IMR-90 (cell line): ENCODE data around the gene CEP295NL. TPM values are rescaled to one million over a fixed set of nuclear protein-coding genes. Genes with fewer than 3 reads are reported as not detected.

ENCODE experiments used
- ATAC-seq: fragments of 200-7000 bp; cut with Tn5 transposase; 2 replicates; pipeline ENCODE4 v1.9.1; 2020; ENCODE audit warnings: low read depth, mild to moderate bottlenecking, moderate library complexity
- BruUV-seq: library from RNA; stranded (reverse); fragments of 400-500 nt; replicated peaks from 2 replicates; lab custom pipeline; 2021; lab: Mats Ljungman, UMichigan
- CTCF ChIA-PET: fragments of 300-600 bp; formaldehyde crosslinking; extraction: SDS; loops from one replicate; lab custom pipeline; 2021; ENCODE audit warnings: antibody characterized with exemption; lab: Yijun Ruan, JAX
- POLR2A ChIA-PET: fragments of 300-600 bp; sonication (Branson Sonifier 250); formaldehyde crosslinking; loops from one replicate; lab custom pipeline; 2022; ENCODE audit warnings: antibody characterized with exemption; ENCODE audit not compliant: unreplicated experiment; lab: Charles Lee
- DNase-seq: peaks from one replicate; pipeline ENCODE4 v3.0.0; 2013
- H2AFZ ChIP-seq: replicated peaks from 2 replicates; pipeline ENCODE3; 2013; ENCODE audit warnings: low read length, mild to moderate bottlenecking; ENCODE audit not compliant: poor library complexity
- H2AK5ac ChIP-seq: 2 replicates; pipeline ENCODE4 v1.6.1; 2013; ENCODE audit warnings: low read depth, low read length, inconsistent platforms
- H2AK9ac ChIP-seq: replicated peaks from 2 replicates; pipeline ENCODE3; 2013; ENCODE audit warnings: mild to moderate bottlenecking, low read depth, low read length, moderate library complexity; ENCODE audit not compliant: poor library complexity
- H2BK120ac ChIP-seq: 2 replicates; pipeline ENCODE4 v1.6.1; 2013; ENCODE audit warnings: low read depth, low read length, inconsistent platforms
- H2BK15ac ChIP-seq: 3 replicates; pipeline ENCODE4 v1.6.1; 2013; ENCODE audit warnings: low read depth, low read length, inconsistent platforms
- H2BK20ac ChIP-seq: 2 replicates; pipeline ENCODE4 v1.6.1; 2013; ENCODE audit warnings: low read depth, mild to moderate bottlenecking, inconsistent platforms, low read length, moderate library complexity
- H2BK5ac ChIP-seq: 2 replicates; pipeline ENCODE4 v1.6.1; 2013; ENCODE audit warnings: mild to moderate bottlenecking, low read depth, low read length, inconsistent platforms; ENCODE audit not compliant: poor library complexity, severe bottlenecking
- H3K14ac ChIP-seq: replicated peaks from 2 replicates; pipeline ENCODE4 v1.6.1; 2013; ENCODE audit warnings: low read depth, low read length, inconsistent platforms
- H3K18ac ChIP-seq: 2 replicates; pipeline ENCODE4 v1.6.1; 2013; ENCODE audit warnings: low read depth, low read length, control low read depth
- H3K23ac ChIP-seq: 2 replicates; pipeline ENCODE4 v1.6.1; 2013; ENCODE audit warnings: low read depth, low read length, inconsistent platforms
- H3K27ac ChIP-seq: 2 replicates; pipeline ENCODE4 v1.5.1; 2013; ENCODE audit warnings: mild to moderate bottlenecking, control low read depth, low read length; ENCODE audit not compliant: insufficient read depth
- H3K27me3 ChIP-seq: 2 replicates; pipeline ENCODE4 v1.6.1; 2013; ENCODE audit warnings: low read length; ENCODE audit not compliant: control insufficient read depth, insufficient read depth
- H3K36me3 ChIP-seq: 2 replicates; pipeline ENCODE4 v1.6.1; 2013; ENCODE audit warnings: low read length, mixed read lengths; ENCODE audit not compliant: control insufficient read depth, insufficient read depth
- H3K4ac ChIP-seq: 2 replicates; pipeline ENCODE4 v1.6.1; 2013; ENCODE audit warnings: low read depth, low read length, inconsistent platforms
- H3K4me1 ChIP-seq: 2 replicates; pipeline ENCODE4 v1.6.1; 2013; ENCODE audit warnings: low read length, mixed read lengths; ENCODE audit not compliant: control insufficient read depth, insufficient read depth
- H3K4me2 ChIP-seq: 2 replicates; pipeline ENCODE4 v1.6.1; 2013; ENCODE audit warnings: low read depth, mild to moderate bottlenecking, control low read depth, low read length, moderate library complexity
- H3K4me3 ChIP-seq: 2 replicates; pipeline ENCODE4 v1.5.1; 2013; ENCODE audit warnings: low read depth, mild to moderate bottlenecking, control low read depth, low read length, moderate library complexity; ENCODE audit not compliant: insufficient read depth
- H3K56ac ChIP-seq: 2 replicates; pipeline ENCODE4 v1.6.1; 2013; ENCODE audit warnings: low read length, inconsistent platforms; ENCODE audit not compliant: insufficient read depth; ENCODE audit errors: extremely low read depth
- H3K79me1 ChIP-seq, 2 experiments: 2 replicates each; pipeline ENCODE4 v1.6.1; 2013; ENCODE audit warnings: low read length in 2 of 2, inconsistent platforms in 1 of 2, low read depth in 1 of 2
- H3K9ac ChIP-seq: 2 replicates; pipeline ENCODE4 v1.6.1; 2013; ENCODE audit warnings: low read depth, low read length, control low read depth
- H3K9me1 ChIP-seq: 2 replicates; pipeline ENCODE4 v1.6.1; 2013; ENCODE audit warnings: low read length, inconsistent platforms; ENCODE audit not compliant: insufficient read depth
- H3K9me3 ChIP-seq: 2 replicates; pipeline ENCODE4 v1.6.1; 2013; ENCODE audit warnings: low read length; ENCODE audit not compliant: control insufficient read depth, insufficient read depth
- H4K20me1 ChIP-seq: 2 replicates; pipeline ENCODE4 v1.6.1; 2013; ENCODE audit warnings: low read length, inconsistent platforms; ENCODE audit not compliant: insufficient read depth
- H4K5ac ChIP-seq: 2 replicates; pipeline ENCODE4 v1.6.1; 2013; ENCODE audit warnings: mild to moderate bottlenecking, low read depth, low read length, control low read depth
- H4K8ac ChIP-seq, 2 experiments: 2 replicates each; pipeline ENCODE4 v1.6.1; 2013; ENCODE audit warnings: low read depth in 2 of 2, low read length in 2 of 2, control low read depth in 1 of 2, inconsistent platforms in 1 of 2
- H4K91ac ChIP-seq: 2 replicates; pipeline ENCODE4 v1.6.1; 2013; ENCODE audit warnings: low read depth, low read length, inconsistent platforms; ENCODE audit not compliant: insufficient read depth
- BHLHE40 ChIP-seq: fragments of 150-350 bp; IDR thresholded peaks from 2 replicates; pipeline ENCODE4 v1.6.1; 2016; ENCODE audit warnings: mild to moderate bottlenecking, low read depth, low read length
- CEBPB ChIP-seq: IDR thresholded peaks from 2 replicates; pipeline ENCODE4 v1.6.1; 2012; ENCODE audit warnings: low read depth, low read length, improper control_type of control experiment
- FOS ChIP-seq: fragments of 150-350 bp; IDR thresholded peaks from 2 replicates; pipeline ENCODE4 v1.6.1; 2016; ENCODE audit warnings: low read depth, low read length
- MAZ ChIP-seq: IDR thresholded peaks from 2 replicates; pipeline ENCODE4 v1.6.1; 2012; ENCODE audit warnings: low read depth, mild to moderate bottlenecking, low read length, improper control_type of control experiment, moderate library complexity, borderline replicate concordance
- MXI1 ChIP-seq: IDR thresholded peaks from 2 replicates; pipeline ENCODE4 v1.6.1; 2012; ENCODE audit warnings: low read depth, mild to moderate bottlenecking, low read length, moderate library complexity, borderline replicate concordance
- NFE2L2 ChIP-seq: fragments of 150-350 bp; IDR thresholded peaks from 2 replicates; pipeline ENCODE4 v1.6.1; 2016; ENCODE audit warnings: low read depth, mild to moderate bottlenecking, low read length
- POLR2A ChIP-seq: IDR thresholded peaks from 2 replicates; pipeline ENCODE4 v1.6.1; 2012; ENCODE audit warnings: mild to moderate bottlenecking, low read depth, low read length
- RAD21 ChIP-seq: IDR thresholded peaks from 2 replicates; pipeline ENCODE4 v1.6.1; 2012; ENCODE audit warnings: low read length, improper control_type of control experiment
- RCOR1 ChIP-seq: IDR thresholded peaks from 2 replicates; pipeline ENCODE4 v1.6.1; 2012; ENCODE audit warnings: mild to moderate bottlenecking, low read length, improper control_type of control experiment; ENCODE audit not compliant: insufficient replicate concordance
- SMC3 ChIP-seq: fragments of 150-350 bp; IDR thresholded peaks from 2 replicates; pipeline ENCODE4 v1.6.1; 2016; ENCODE audit warnings: low read depth, mild to moderate bottlenecking, antibody characterized with exemption, low read length, moderate library complexity
- WGBS, 2 experiments: methylation state at CpG; one replicate each; pipeline versions ENCODE4 v1.1.5 to v1.1.7; 2013; ENCODE audit warnings: missing lambda C conversion rate in 2 of 2; ENCODE audit not compliant: insufficient read length in 1 of 2; ENCODE audit errors: extremely low coverage in 2 of 2; 5-methylcytosine and 5-hydroxymethylcytosine counted together
- dilution Hi-C: fragments of 300-500 bp; cut with HindIII; formaldehyde crosslinking; loops from one replicate; pipeline ENCODE4 v1.14.3; 2018; ENCODE audit warnings: low sequenced_read_pairs; ENCODE audit not compliant: unreplicated experiment
- in situ Hi-C: fragments of 300-500 bp; cut with MboI; formaldehyde crosslinking; loops from 3 replicates; pipeline ENCODE4 v1.14.3; 2019; ENCODE audit warnings: low sequenced_read_pairs, inconsistent platforms, mixed read lengths
- intact Hi-C: fragments of 100-400 bp; cut with micrococcal nuclease; formaldehyde crosslinking; loops from 2 replicates; pipeline ENCODE4 v1.10.0; 2022
- polyA plus RNA-seq, 3 experiments: library from polyadenylated mRNA; depleted of rRNA; stranded (reverse); fragments of >200 nt; gene quantifications; 2 replicates each; pipeline ENCODE4 v1.2.3, GENCODE V29; 2012; ENCODE audit warnings: low replicate concordance in 1 of 3
- total RNA-seq: library from RNA; depleted of rRNA; stranded (reverse); fragments of >200 nt; gene quantifications from 2 replicates; pipeline ENCODE4 v1.2.3, GENCODE V29; 2012
- TF ChIP-seq, protein P1 (sequence below): fragments of 150-350 bp; IDR thresholded peaks from 2 replicates; pipeline ENCODE4 v1.6.1; 2016; ENCODE audit warnings: low read depth, mild to moderate bottlenecking, low read length, moderate library complexity, borderline replicate concordance

Gene CEP295NL
- total and polyA plus RNA-seq, 2 of the 4 experiments (the other 2 are of a cell fraction) = 0.31 to 0.72 TPM

DNA sequence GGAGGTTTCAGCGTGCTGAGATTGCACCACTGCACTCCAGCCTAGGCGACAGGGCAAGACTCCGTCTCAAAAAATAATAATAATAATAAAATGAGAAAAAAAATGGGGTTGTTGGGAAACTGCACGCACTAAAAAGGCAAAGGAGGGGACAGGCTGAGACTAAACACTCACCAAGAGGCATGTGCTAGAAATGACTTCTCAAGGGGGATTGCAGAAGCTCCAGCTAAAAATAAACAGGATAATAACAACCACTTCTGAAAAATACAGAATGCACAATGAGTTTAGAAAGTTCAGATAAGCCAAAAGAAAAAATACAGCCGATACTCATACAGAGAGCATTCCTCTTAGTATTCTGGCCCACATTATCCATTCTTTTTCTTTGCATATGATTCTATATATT is 37.3 kb upstream of the CEP295NL start:
- ChIA-PET POLR2A (no interaction called here), CTCF (no interaction called here)
- intact Hi-C loops = no loop called here
- Histone ChIP-seq H2BK5ac (no peak overlapping the region), H2BK20ac (no peak overlapping the region), H3K9me1 (peaks cover 6% of the 10 kb centered on the region; the same call in 1 of the 2 replicates), H3K79me1 (0 out of 4 replicates have a peak, but pooled peaks cover 0 to 5% of the 10 kb centered on the region in 2 experiments), H2AK9ac (no peak overlapping the region), H3K27ac (no peak overlapping the region), H3K36me3 (no peaks in the 10 kb centered on the region), H3K56ac (no peak overlapping the region), H2AFZ (no peak overlapping the region), H3K23ac (no peak overlapping the region), H3K27me3 (no peaks in the 10 kb centered on the region; the same call in 1 of the 2 replicates), H4K5ac (no peak overlapping the region), H3K9me3 (no peaks in the 10 kb centered on the region), H3K14ac (no peak overlapping the region), H3K4me2 (no peak overlapping the region), H2BK120ac (no peak overlapping the region), H3K4ac (no peak overlapping the region), H3K9ac (no peak overlapping the region), H4K20me1 (peaks cover 6% of the 10 kb centered on the region; the same call in 1 of the 2 replicates), H2BK15ac (no peak overlapping the region), H3K4me3 (no peak overlapping the region), H4K91ac (no peak overlapping the region), H3K4me1 (peaks cover 17% of the 10 kb centered on the region), H2AK5ac (no peak overlapping the region), H4K8ac (no peak overlapping the region), H3K18ac (no peak overlapping the region)
- TF ChIP-seq FOS = no peak
- no peak for TF ChIP-seq MAZ
- no peak for TF ChIP-seq NFE2L2
- TF ChIP-seq SMC3 = no peak
- TF ChIP-seq, protein P1, sequence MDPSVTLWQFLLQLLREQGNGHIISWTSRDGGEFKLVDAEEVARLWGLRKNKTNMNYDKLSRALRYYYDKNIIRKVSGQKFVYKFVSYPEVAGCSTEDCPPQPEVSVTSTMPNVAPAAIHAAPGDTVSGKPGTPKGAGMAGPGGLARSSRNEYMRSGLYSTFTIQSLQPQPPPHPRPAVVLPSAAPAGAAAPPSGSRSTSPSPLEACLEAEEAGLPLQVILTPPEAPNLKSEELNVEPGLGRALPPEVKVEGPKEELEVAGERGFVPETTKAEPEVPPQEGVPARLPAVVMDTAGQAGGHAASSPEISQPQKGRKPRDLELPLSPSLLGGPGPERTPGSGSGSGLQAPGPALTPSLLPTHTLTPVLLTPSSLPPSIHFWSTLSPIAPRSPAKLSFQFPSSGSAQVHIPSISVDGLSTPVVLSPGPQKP = no peak
- TF ChIP-seq CEBPB = no peak
- TF ChIP-seq RAD21 = no peak
- TF ChIP-seq MXI1 = no peak
- no peak for TF ChIP-seq RCOR1
- TF ChIP-seq BHLHE40 = no peak
- TF ChIP-seq POLR2A = no peak
- WGBS, 2 experiments = no CpG with 5 or more reads among the region's 5 CpGs
- no peak for DNase-seq
- no TSS peak for BruUV-seq
- in situ Hi-C loops = no loop called here
- ATAC-seq = no peak
- dilution Hi-C loops = no loop called here
